ENCODE results near the gene SYT14.
"Not testable (repeated sequence)": the region's sequence is repeated elsewhere in the genome, so short reads cannot be mapped to it uniquely, and the experiment has no call there.

Gene SYT14

DNA sequence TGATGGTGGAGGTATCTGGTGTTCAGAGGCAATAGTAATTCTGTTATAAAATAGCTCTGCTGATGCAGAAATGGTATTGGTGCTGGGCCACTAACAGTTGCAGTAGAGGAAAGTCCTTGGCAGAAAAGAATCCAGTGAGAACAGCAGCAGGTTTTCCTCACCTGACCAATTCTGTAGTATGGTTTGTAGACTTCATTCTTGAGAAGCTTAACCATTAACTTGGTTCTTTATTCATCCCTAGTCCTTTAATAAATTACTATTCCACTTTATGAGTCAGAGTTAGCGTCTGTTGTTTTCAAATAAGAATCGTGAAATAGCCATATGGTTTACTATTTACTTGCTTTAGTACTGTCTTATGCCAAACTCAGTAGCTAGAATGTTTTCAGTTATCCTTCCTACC lies 166.1 kb downstream of the SYT14 start:
- in situ Hi-C loops (cut with MboI; ENCODE audit: low sequenced_read_pairs) = no loop called here

- in situ Hi-C loops (cut with MboI; ENCODE audit: low sequenced_read_pairs) = not testable (repeated sequence)
Observed at GRCh38 chr1:210112906-210113305, 174.9 kb downstream of the SYT14 start.

- in situ Hi-C loops (cut with MboI; ENCODE audit: low sequenced_read_pairs) = no loop called here
Observed at GRCh38 chr1:210117198-210117597, 179.2 kb downstream of the SYT14 start.

- in situ Hi-C loops (cut with MboI; ENCODE audit: low sequenced_read_pairs) = no loop called here
Observed at GRCh38 chr1:210117681-210118170, 179.7 kb downstream of the SYT14 start.

DNA sequence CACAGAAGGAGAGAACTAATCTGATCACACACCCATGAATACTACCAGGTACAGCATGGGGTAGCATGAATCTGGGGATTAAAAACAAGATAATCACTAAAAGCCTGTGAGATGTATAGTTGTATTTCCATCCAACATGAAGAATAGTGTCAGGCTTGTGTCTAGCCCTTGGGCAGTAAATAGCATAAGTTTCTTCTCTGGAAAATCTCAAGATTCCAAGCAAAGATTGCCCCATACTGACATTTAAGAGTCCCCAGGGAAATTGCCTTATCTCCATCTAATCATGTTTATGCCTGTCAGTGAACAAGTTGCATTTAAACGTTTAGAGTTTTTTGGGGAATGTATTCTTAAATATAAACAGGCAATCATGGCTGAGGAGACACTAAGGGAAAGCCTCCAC lies 185.4 kb downstream of the SYT14 start:
- in situ Hi-C loops (cut with MboI; ENCODE audit: low sequenced_read_pairs) = no loop called here

- in situ Hi-C loops (cut with MboI; ENCODE audit: low sequenced_read_pairs) = no loop called here
Observed at GRCh38 chr1:210123924-210124589, 186.0 kb downstream of the SYT14 start.

GRCh38 chr1:210124736-210125135 lies 186.7 kb downstream of the SYT14 start:
- in situ Hi-C loops (cut with MboI; ENCODE audit: low sequenced_read_pairs) = no loop called here

- in situ Hi-C loops (cut with MboI; ENCODE audit: low sequenced_read_pairs) = no loop called here
Observed at GRCh38 chr1:210125143-210125542, 187.1 kb downstream of the SYT14 start.

DNA sequence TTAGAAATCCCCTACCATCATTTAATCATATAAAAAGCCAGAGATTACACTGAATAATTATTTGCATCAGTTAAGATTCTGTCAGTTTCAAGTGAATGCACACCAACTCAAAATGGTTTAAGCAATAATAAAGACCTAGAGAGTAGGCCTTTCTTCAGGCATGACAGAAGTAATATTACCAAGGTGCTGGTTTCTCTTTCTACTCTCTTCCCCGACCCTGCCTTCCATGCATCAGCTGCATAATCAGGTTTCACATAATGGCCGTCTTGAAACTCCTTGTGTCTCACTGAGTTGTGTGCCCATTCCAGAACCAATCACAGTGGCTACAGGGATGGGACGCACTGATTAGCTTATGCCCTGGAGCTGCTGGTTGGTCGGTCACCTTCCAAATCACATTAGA lies 191.1 kb downstream of the SYT14 start:
- in situ Hi-C loops (cut with MboI; ENCODE audit: low sequenced_read_pairs) = no loop called here

GRCh38 chr1:210129759-210130158 lies 191.7 kb downstream of the SYT14 start:
- in situ Hi-C loops (cut with MboI; ENCODE audit: low sequenced_read_pairs) = no loop called here

DNA sequence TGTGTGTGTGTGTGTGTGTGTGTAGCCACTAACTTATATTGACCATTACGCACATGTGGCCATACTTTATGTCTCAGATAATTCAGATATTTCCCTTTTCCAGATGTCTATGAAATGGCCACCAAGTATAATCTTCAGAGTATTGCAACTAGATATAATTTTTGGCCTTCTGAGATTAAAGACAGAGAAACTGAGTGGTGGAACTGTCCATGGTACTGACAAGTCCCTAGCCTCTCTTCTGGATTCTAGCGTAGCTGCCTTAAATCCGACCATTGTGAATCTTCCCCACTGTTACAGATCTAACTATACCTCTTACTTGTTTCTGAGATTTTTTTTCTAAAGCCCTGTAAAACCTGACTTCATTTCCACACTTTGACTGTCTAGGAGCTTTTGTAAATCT lies 194.6 kb downstream of the SYT14 start:
- in situ Hi-C loops (cut with MboI; ENCODE audit: low sequenced_read_pairs) = no loop called here

DNA sequence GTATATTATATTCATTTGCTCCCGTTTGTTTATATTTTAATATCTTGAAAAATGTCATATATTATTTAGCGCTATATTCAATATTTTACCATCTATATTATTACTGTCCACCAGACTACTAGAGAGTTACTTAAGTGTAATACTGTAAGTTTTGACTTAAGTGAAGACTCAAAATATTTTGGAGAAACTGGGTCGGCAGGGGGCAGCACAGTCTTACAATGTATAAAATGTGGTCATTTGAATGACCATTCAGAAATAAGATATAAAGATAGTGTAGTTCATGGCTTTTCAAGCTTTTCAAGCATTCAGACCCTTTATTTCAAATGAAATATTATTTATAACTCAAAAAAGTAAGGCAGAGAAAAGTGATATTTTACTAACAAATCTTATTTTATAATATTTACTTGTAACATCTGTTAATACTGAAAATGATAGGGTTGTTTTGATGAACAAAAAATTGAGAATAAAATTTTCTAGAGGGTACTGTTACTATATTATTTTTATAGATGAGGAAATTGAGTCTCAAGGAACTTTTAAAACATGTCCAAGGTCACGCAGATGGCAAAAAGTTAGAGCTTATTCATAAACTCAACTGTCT lies 205.5 kb downstream of the SYT14 start:
- in situ Hi-C loops (cut with MboI; ENCODE audit: low sequenced_read_pairs) = no loop called here

DNA sequence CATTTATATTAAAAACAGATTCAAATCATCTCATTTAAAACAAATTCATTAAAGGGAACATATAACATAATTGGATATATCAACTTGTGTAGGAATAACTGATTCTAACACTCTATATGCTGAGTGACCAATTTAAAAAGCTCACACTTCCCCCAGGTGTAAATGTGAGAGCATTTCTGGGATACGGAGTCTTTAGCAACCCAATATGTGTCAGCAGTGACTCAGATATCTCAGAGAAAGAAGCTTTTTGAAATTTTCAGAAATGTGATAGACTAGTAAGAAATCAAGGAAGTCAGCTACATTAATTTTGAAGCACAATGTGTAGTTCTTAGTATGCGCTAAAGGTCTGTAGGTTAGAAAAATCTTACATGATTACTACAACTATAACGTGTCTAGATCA lies 206.7 kb downstream of the SYT14 start:
- in situ Hi-C loops (cut with MboI; ENCODE audit: low sequenced_read_pairs) = no loop called here

GRCh38 chr1:210151052-210151672 lies 213.1 kb downstream of the SYT14 start:
- in situ Hi-C loops (cut with MboI; ENCODE audit: low sequenced_read_pairs) = no loop called here

DNA sequence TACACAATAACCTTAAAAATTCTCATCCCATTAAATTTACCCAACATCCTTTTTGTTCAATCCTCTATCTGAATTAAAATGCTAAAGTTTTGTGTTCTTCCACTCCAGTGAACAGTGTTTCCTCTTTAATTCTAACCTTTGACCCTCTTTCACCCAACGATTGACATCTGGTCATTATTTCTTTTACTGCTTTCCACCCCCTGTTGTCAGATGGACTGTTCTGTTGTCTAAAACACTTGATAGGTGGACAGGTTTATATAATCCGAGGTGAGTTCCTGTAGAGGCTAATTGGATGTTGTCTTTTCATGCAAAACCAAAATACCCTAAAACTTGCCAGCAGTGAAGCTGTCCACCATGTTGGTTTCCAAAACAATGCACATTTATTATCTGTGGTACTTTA lies 221.2 kb downstream of the SYT14 start:
- in situ Hi-C loops (cut with MboI; ENCODE audit: low sequenced_read_pairs) = no loop called here

DNA sequence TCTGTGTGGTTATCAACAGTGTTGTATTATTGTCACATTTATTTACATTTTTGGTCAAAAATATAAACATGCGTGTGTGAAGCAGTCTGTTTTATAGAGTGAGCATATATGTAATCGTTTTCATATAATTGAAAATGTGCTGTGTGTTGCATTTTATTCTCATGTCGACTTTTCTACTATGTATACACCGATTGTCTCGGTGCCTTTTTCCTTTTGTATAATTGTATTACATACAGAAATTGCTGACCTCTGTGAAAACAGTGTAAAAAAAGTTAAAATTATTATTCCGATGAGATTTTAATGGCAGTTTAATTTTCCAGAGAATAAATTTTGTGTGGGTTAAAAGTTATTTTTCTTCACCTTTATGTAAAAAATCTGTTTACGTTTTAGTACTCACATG lies 232.2 kb downstream of the SYT14 start:
- in situ Hi-C loops (cut with MboI; ENCODE audit: low sequenced_read_pairs) = no loop called here

- in situ Hi-C loops (cut with MboI; ENCODE audit: low sequenced_read_pairs) = no loop called here
Observed at GRCh38 chr1:210174133-210174532, 236.1 kb downstream of the SYT14 start.

GRCh38 chr1:210185063-210185462 lies 247.0 kb downstream of the SYT14 start:
- in situ Hi-C loops (cut with MboI; ENCODE audit: low sequenced_read_pairs) = no loop called here

DNA sequence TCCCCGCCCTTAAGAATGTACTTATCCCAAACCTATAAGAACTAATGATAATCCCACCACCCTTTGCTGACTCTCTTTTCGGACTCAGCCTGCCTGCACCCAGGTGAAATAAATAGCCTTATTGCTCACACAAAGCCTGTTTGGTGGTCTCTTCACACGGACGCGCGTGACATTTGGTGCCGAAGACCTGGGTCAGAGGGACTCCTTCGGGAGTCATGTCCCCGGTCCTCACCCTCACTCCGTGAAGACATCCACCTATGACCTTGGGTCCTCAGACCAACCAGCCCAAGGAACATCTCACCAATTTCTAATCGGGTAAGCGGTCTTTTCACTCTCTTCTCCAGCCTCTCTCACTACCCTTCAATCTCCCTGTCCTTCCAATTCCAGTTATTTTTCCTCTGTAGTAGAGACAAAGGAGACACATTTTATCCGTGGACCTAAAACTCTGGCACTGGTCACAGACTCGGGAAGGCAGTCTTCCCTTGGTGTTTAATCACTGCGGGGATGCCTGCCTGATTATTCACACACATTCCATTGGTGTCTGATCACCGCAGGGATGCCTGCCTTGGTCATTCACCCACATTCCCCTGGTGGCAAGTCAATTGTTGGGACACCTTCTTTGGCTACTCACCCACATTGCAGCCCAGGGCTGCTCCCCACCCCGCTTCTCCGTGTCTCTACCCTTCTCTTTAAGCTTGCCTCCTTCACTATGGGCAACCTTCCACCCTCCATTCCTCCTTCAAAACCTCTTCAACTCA lies 250.0 kb downstream of the SYT14 start:
- in situ Hi-C loops (cut with MboI; ENCODE audit: low sequenced_read_pairs) = not testable (repeated sequence)

- in situ Hi-C loops (cut with MboI; ENCODE audit: low sequenced_read_pairs) = no loop called here
Observed at GRCh38 chr1:210189426-210189825, 251.4 kb downstream of the SYT14 start.

DNA sequence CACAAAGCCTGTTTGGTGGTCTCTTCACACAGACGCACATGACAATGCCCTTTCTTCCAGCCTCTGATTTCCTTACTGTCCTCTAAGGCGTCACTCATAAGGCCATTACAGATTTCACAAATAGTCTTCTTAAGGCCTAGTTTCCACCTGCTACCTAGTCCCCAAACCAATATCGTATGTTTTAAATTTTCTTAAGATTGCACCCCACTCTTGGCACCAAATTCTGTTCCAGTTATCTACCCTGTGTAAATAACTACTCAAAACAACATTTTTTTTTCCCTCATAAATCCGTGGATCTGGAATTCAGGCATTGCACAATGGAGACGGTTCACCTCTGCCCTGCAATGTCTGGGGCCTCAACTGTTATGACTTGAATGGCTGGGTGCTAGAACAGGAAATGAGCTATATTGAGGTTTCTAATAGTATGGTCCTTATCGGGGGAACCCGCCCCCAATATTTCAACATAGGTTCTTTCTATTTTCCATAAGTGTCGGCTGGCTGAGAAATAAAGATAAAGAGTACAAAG lies 257.7 kb downstream of the SYT14 start:
- in situ Hi-C loops (cut with MboI; ENCODE audit: low sequenced_read_pairs) = no loop called here
